Prostate gland (tissue), 2 donors: ENCODE measurements around the gene ATG4B.

Experiments
- POLR2A ChIP-seq: fragments of 450-650 bp; IDR thresholded peaks from one replicate; pipeline ENCODE4 v1.6.1; 2016; ENCODE audit warnings: antibody characterized with exemption, mild to moderate bottlenecking
- POLR2AphosphoS5 ChIP-seq: sonication (generic); formaldehyde crosslinking; IDR thresholded peaks from one replicate; pipeline ENCODE4 v1.6.1; 2017; ENCODE audit warnings: antibody characterized with exemption
- TF ChIP-seq, protein P1 (sequence below), 4 experiments: fragments of 200-600 bp in 2 of 4; fragments of 450-650 bp in 2 of 4; sonication (generic) in 2 of 4; IDR thresholded peaks; 1 replicate in 3 of 4; 2 replicates in 1 of 4; pipeline ENCODE4 v1.5.1; 2016 to 2019; ENCODE audit warnings: antibody characterized with exemption in 4 of 4, mild to moderate bottlenecking in 2 of 4, moderate library complexity in 2 of 4

DNA sequence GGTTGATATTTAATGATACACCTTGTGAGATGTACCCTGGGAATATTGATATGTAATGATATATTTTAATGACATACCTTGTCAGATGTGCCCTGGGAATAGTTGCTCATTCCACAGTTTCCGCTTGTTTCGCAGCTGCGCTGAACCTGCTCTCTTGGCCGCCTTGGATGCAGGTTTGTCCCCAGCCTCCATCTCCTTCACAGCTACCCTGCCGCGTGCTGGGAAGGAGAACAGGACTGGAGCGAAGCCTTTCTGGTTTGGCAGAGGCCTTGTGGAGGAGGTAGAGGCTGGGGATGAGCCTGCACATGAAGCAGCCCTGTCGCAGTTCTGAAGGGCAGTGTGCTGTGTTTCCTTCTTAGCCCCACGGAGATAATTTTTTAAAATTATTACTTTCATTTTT, 14.6 kb downstream of the ATG4B start:
- TF ChIP-seq POLR2AphosphoS5 (no peak), POLR2A (no peak)
- TF ChIP-seq, protein P1, sequence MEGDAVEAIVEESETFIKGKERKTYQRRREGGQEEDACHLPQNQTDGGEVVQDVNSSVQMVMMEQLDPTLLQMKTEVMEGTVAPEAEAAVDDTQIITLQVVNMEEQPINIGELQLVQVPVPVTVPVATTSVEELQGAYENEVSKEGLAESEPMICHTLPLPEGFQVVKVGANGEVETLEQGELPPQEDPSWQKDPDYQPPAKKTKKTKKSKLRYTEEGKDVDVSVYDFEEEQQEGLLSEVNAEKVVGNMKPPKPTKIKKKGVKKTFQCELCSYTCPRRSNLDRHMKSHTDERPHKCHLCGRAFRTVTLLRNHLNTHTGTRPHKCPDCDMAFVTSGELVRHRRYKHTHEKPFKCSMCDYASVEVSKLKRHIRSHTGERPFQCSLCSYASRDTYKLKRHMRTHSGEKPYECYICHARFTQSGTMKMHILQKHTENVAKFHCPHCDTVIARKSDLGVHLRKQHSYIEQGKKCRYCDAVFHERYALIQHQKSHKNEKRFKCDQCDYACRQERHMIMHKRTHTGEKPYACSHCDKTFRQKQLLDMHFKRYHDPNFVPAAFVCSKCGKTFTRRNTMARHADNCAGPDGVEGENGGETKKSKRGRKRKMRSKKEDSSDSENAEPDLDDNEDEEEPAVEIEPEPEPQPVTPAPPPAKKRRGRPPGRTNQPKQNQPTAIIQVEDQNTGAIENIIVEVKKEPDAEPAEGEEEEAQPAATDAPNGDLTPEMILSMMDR (IDR thresholded peaks at IDR 0.05): no peak
